ENCODE data around the gene KDM4B. TPM values are rescaled to one million over a fixed set of nuclear protein-coding genes. Genes with fewer than 3 reads are reported as not detected.
A peak's percentile ranks its signal among the peaks of the same experiment; 100 is the strongest.

Gene KDM4B
- total and polyA plus RNA-seq, 9 of the 15 experiments (the other 6 are each of a cell fraction or from before 2014, with no cell fraction given), result 0.21 to 29.9 (median 7.3) TPM

- WGBS (ENCODE audit: insufficient coverage, low coverage, missing lambda C conversion rate), result 80% methylated on average over 5 of the region's 7 CpGs
- Histone ChIP-seq H3K9ac (ENCODE audit: insufficient read depth in 1 of 2, low read depth in 2 of 2, low read length in 2 of 2) (peak overlapping the region in 1 of 2 experiments; percentile 53; a peak in 2 of 4 replicates), H3K27ac (ENCODE audit: extremely low read depth, low read depth, low read length) (no peak overlapping the region), H3K4me1 (replicated peaks in 1 of 2; ENCODE audit: control insufficient read depth in 2 of 2, insufficient read depth in 2 of 2, low read length in 2 of 2) (peaks cover 32 to 53% of the 10 kb centered on the region in 2 experiments), H4K20me1 (replicated peaks; ENCODE audit: control insufficient read depth, insufficient read depth, low read length) (no peaks in the 10 kb centered on the region), H3K27me3 (ENCODE audit: control insufficient read depth in 2 of 2, insufficient read depth in 2 of 2, low read length in 2 of 2) (no peaks in the 10 kb centered on the region), H3K4me2 (ENCODE audit: insufficient read depth, low read length) (no peak overlapping the region), H2AFZ (ENCODE audit: low read depth, low read length) (no peak overlapping the region), H3K79me2 (ENCODE audit: control insufficient read depth, insufficient read depth, low read length) (peaks cover 23% of the 10 kb centered on the region; the same call in 2 of the 3 replicates), H3K4me3 (no peak overlapping the region), H3K9me3 (replicated peaks; ENCODE audit: control insufficient read depth, insufficient read depth, low read depth, low read length) (peaks cover 15% of the 10 kb centered on the region), H3K9me1 (ENCODE audit: control insufficient read depth, insufficient read depth, low read length) (peaks cover 6% of the 10 kb centered on the region), H3K36me3 (ENCODE audit: control insufficient read depth, insufficient read depth, low read length) (peaks cover 8% of the 10 kb centered on the region; the same call in 2 of the 3 replicates)
- no TSS peak for BruUV-seq (replicated peaks)
- intact Hi-C loops (cut with micrococcal nuclease) (no loop called here), in situ Hi-C loops (cut with MboI) (no loop called here)
- FAIRE-seq (no peak), DNase-seq (ENCODE audit: extremely low read depth in 1 of 4, low spot score in 3 of 4) (no peak), ATAC-seq (no peak)
- CTCF ChIA-PET (ENCODE audit: low intra/inter-chr PET ratio), result no interaction called here
- POLR2A ChIA-PET, result interaction anchor here (0.7 kb wide), 1 partner anchor 10 kb away, joined by 3 read pairs; no protein-coding TSS in a partner anchor
- TF ChIP-seq BRF1 (IDR thresholded peaks at IDR 0.05; ENCODE audit: borderline replicate concordance, extremely low read depth, insufficient read length) (no peak), ARHGAP35 (IDR thresholded peaks at IDR 0.05; ENCODE audit: partially characterized antibody) (no peak), ZBTB33 (CRISPR knock-in tag; IDR thresholded peaks at IDR 0.05) (no peak), ZBTB9 (CRISPR knock-in tag; IDR thresholded peaks at IDR 0.05) (no peak), RAD51 (IDR thresholded peaks at IDR 0.05; ENCODE audit: borderline replicate concordance, low read depth) (no peak), SMC3 (conservative IDR thresholded peaks at IDR 0.05; ENCODE audit: insufficient read depth, low read depth, low read length) (no peak), ZNF696 (CRISPR knock-in tag; conservative IDR thresholded peaks at IDR 0.05) (no peak), ZNF518B (CRISPR knock-in tag; IDR thresholded peaks at IDR 0.05) (no peak), PCBP1 (IDR thresholded peaks at IDR 0.05; ENCODE audit: low read depth, low read length, poor library complexity, severe bottlenecking) (no peak), MNT (conservative IDR thresholded peaks at IDR 0.05) (no peak), ZBTB17 (CRISPR knock-in tag; IDR thresholded peaks at IDR 0.05) (no peak), TAF15 (IDR thresholded peaks at IDR 0.05; ENCODE audit: low read depth, low read length) (no peak), STAT5B (CRISPR knock-in tag; IDR thresholded peaks at IDR 0.05) (no peak), ZFX (CRISPR knock-in tag; IDR thresholded peaks at IDR 0.05) (no peak), HDAC2 (IDR thresholded peaks at IDR 0.05) (no peak)
These were observed 126.6 kb downstream of the KDM4B start for GRCh38 chr19:5095568-5095850.
